Measurements from ENCODE around the gene APBA3. TPM values are rescaled to one million over a fixed set of nuclear protein-coding genes. Genes with fewer than 3 reads are reported as not detected.

APBA3 gene
- total RNA-seq, 1 donor from 2014 or later, result 51.2 TPM

DNA sequence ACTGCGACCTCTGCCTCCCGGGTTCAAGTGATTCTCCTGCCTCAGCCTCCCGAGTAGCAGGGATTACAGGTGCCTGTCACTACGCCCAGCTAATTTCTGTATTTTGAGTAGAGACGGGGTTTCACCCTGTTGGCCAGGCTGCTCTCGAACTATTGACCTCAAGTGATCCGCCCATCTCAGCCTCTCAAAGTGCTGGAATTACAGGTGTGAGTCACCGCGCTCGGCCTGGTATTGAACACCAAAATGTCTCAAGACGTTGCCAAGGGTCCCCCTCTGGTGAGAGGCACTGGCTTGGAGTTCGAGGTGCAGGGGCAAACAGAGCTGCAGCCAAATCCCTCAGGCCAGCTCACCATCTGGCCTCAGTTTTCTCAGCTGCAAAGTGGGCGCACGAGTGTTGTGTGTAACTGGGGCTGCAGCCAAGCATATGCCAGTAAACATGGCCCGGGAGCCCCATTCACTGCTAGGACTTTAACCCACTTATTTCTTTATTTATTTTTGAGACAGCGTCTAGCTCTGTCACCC lies 45.3 kb downstream of the APBA3 start:
- ATAC-seq (ENCODE audit: low read depth), result no peak
- CTCF ChIA-PET, result no interaction called here
- peaks cover 6% of the 10 kb centered on the region for H3K27me3 Mint-ChIP-seq
- TF ChIP-seq, protein P1, sequence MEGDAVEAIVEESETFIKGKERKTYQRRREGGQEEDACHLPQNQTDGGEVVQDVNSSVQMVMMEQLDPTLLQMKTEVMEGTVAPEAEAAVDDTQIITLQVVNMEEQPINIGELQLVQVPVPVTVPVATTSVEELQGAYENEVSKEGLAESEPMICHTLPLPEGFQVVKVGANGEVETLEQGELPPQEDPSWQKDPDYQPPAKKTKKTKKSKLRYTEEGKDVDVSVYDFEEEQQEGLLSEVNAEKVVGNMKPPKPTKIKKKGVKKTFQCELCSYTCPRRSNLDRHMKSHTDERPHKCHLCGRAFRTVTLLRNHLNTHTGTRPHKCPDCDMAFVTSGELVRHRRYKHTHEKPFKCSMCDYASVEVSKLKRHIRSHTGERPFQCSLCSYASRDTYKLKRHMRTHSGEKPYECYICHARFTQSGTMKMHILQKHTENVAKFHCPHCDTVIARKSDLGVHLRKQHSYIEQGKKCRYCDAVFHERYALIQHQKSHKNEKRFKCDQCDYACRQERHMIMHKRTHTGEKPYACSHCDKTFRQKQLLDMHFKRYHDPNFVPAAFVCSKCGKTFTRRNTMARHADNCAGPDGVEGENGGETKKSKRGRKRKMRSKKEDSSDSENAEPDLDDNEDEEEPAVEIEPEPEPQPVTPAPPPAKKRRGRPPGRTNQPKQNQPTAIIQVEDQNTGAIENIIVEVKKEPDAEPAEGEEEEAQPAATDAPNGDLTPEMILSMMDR (IDR thresholded peaks at IDR 0.05), result no peak
- no peak for DNase-seq
- H3K36me3 Mint-ChIP-seq (ENCODE audit: low read depth), result no peaks in the 10 kb centered on the region
- H3K4me3 Mint-ChIP-seq, result no peak overlapping the region
- intact Hi-C loops (cut with micrococcal nuclease), result no loop called here
- POLR2A ChIA-PET, result no interaction called here
- no peak overlapping the region for H3K27ac Mint-ChIP-seq
- H3K4me1 Mint-ChIP-seq, result peaks cover 7% of the 10 kb centered on the region
- no peaks in the 10 kb centered on the region for H3K9me3 Mint-ChIP-seq

GRCh38 chr19:3712663-3713611 lies 48.6 kb downstream of the APBA3 start:
- TF ChIP-seq, protein P1 (IDR thresholded peaks at IDR 0.05), result no peak
- no peaks in the 10 kb centered on the region for H3K36me3 Mint-ChIP-seq (ENCODE audit: low read depth)
- no peak overlapping the region for H3K4me3 Mint-ChIP-seq
- POLR2A ChIA-PET, result no interaction called here
- CTCF ChIA-PET, result no interaction called here
- intact Hi-C loops (cut with micrococcal nuclease), result no loop called here
- H3K4me1 Mint-ChIP-seq, result peaks cover 4% of the 10 kb centered on the region
- H3K27ac Mint-ChIP-seq, result no peak overlapping the region
- no peaks in the 10 kb centered on the region for H3K9me3 Mint-ChIP-seq
- ATAC-seq (ENCODE audit: low read depth) (no peak), DNase-seq (no peak)
- H3K27me3 Mint-ChIP-seq, result peaks cover 5% of the 10 kb centered on the region

GRCh38 chr19:3710265-3710812 lies 51.2 kb downstream of the APBA3 start:
- peaks cover 6% of the 10 kb centered on the region for H3K4me1 Mint-ChIP-seq
- no peak for DNase-seq
- H3K27ac Mint-ChIP-seq, result no peak overlapping the region
- no peak for ATAC-seq (ENCODE audit: low read depth)
- CTCF ChIA-PET, result no interaction called here
- H3K36me3 Mint-ChIP-seq (ENCODE audit: low read depth), result no peaks in the 10 kb centered on the region
- POLR2A ChIA-PET, result no interaction called here
- H3K4me3 Mint-ChIP-seq, result no peak overlapping the region
- TF ChIP-seq, protein P1 (IDR thresholded peaks at IDR 0.05), result no peak
- peaks cover 8% of the 10 kb centered on the region for H3K27me3 Mint-ChIP-seq
- intact Hi-C loops (cut with micrococcal nuclease), result no loop called here
- no peaks in the 10 kb centered on the region for H3K9me3 Mint-ChIP-seq

GRCh38 chr19:3708207-3708931 lies 53.1 kb downstream of the APBA3 start, which contains the start of gene TJP3:
Gene TJP3 (plus strand): TSS chr19:3708384. CDS start chr19:3728433, 20,049 bp downstream.
- TF ChIP-seq, protein P1 (IDR thresholded peaks at IDR 0.05), result no peak
- Mint-ChIP-seq H3K4me1 (peaks cover 8% of the 10 kb centered on the region), H3K9me3 (no peaks in the 10 kb centered on the region), H3K27me3 (peaks cover 8% of the 10 kb centered on the region), H3K36me3 (ENCODE audit: low read depth) (no peaks in the 10 kb centered on the region), H3K27ac (no peak within 1 kb of the TSS), H3K4me3 (no peak within 1 kb of the TSS)
- DNase-seq, result no peak
- intact Hi-C loops (cut with micrococcal nuclease), result loop anchor here (5.0 to 10.0 kb wide), 3 partner anchors 116 to 496 kb away; no protein-coding TSS in a partner anchor
- POLR2A ChIA-PET, result no interaction called here
- CTCF ChIA-PET, result interaction anchor here (1.3 kb wide), 1 partner anchor 42 kb away, joined by 3 read pairs; no protein-coding TSS in a partner anchor
- no peak for ATAC-seq (ENCODE audit: low read depth)
